ENCODE measurements around the gene RAPGEF2. TPM values are rescaled to one million over a fixed set of nuclear protein-coding genes. Genes with fewer than 3 reads are reported as not detected.

The RAPGEF2 gene
- total and polyA plus RNA-seq, 2 of the 8 experiments (the other 6 are each of a cell fraction or from before 2014, with no cell fraction given): 24.4 to 48.6 TPM

GRCh38 chr4:159163521-159163920, 60.6 kb downstream of the RAPGEF2 start:
- H3K4me2 ChIP-seq (ENCODE audit: insufficient read depth in 1 of 2, low read depth in 2 of 2, low read length in 2 of 2): no peak overlapping the region
- no peak overlapping the region for H4K91ac ChIP-seq (replicated peaks; ENCODE audit: insufficient read length, low read length)
- no peak overlapping the region for H2AFZ ChIP-seq (ENCODE audit: low read length)
- H3K9ac ChIP-seq (replicated peaks in 1 of 4; ENCODE audit: extremely low read depth in 1 of 4, low read depth in 3 of 4, low read length in 3 of 4): no peak overlapping the region
- H3K23me2 ChIP-seq (ENCODE audit: low read depth, low read length): no peaks in the 10 kb centered on the region
- H2BK120ac ChIP-seq (replicated peaks; ENCODE audit: low read depth, low read length): no peak overlapping the region
- H4K20me1 ChIP-seq (replicated peaks in 1 of 2; ENCODE audit: control insufficient read depth in 1 of 2, insufficient read depth in 2 of 2, low read length in 2 of 2): peaks cover 2 to 3% of the 10 kb centered on the region in 2 experiments
- peaks cover 0 to 94% of the 10 kb centered on the region in 2 experiments; a peak in 2 of 4 replicates for H3K79me2 ChIP-seq (ENCODE audit: control insufficient read depth in 1 of 2, insufficient read depth in 2 of 2, low read length in 2 of 2)
- no peak overlapping the region for H2BK15ac ChIP-seq (ENCODE audit: low read length)
- H3K4me3 ChIP-seq (ENCODE audit: extremely low read depth in 1 of 4, insufficient read depth in 2 of 4, low read depth in 3 of 4, low read length in 4 of 4): no peak overlapping the region
- peaks cover 0 to 2% (median 0%) of the 10 kb centered on the region in 4 experiments; a peak in 1 of 7 replicates for H3K4me1 ChIP-seq (replicated peaks in 1 of 4; ENCODE audit: control insufficient read depth in 3 of 4, insufficient read depth in 4 of 4, low read length in 3 of 4)
- H4K5ac ChIP-seq (ENCODE audit: insufficient read length, low read depth, low read length): no peak overlapping the region
- no peak overlapping the region for H2BK5ac ChIP-seq (ENCODE audit: low read depth, low read length)
- no peak overlapping the region for H3K56ac ChIP-seq (replicated peaks; ENCODE audit: insufficient read length, low read depth, low read length)
- no peaks in the 10 kb centered on the region for H3K9me3 ChIP-seq (ENCODE audit: insufficient read depth in 2 of 2, low read depth in 1 of 2, low read length in 1 of 2)
- ChIA-PET POLR2A (ENCODE audit: partially characterized antibody) (interaction anchor here (1.4 kb wide), 1 partner anchor 61 kb away, joined by 3 read pairs; the partner anchor contains the start of gene RAPGEF2), CTCF (ENCODE audit: partially characterized antibody) (interaction anchor here (0.9 to 1.2 kb wide), 2 partner anchors 12 to 28 kb away, joined by 3 read pairs; no protein-coding TSS in a partner anchor)
- FAIRE-seq: no peak
- no peak overlapping the region for H3K18ac ChIP-seq (ENCODE audit: extremely low read depth, low read length)
- H2AK5ac ChIP-seq (ENCODE audit: low read depth, low read length): no peak overlapping the region
- H2BK12ac ChIP-seq (ENCODE audit: low read depth, low read length): no peak overlapping the region
- no peaks in the 10 kb centered on the region; the same call in 1 of the 2 replicates for H3K79me1 ChIP-seq (ENCODE audit: low read depth, low read length)
- TF ChIP-seq MAFK (IDR thresholded peaks at IDR 0.05; ENCODE audit: low read depth, low read length) (peak; percentile 95), BACH1 (IDR thresholded peaks at IDR 0.05; ENCODE audit: low read length) (peak; percentile 18; the same call in 1 of the 2 replicates), POLR2A (IDR thresholded peaks at IDR 0.05; ENCODE audit: control extremely low read depth in 1 of 2, low read depth in 2 of 2, low read length in 2 of 2) (no peak)
- no peak overlapping the region for H3K4ac ChIP-seq (replicated peaks; ENCODE audit: insufficient read length, low read depth, low read length)
- no peak overlapping the region for H2BK20ac ChIP-seq (ENCODE audit: low read length)
- H3K23ac ChIP-seq (ENCODE audit: insufficient read length): no peak overlapping the region
- H4K8ac ChIP-seq (ENCODE audit: extremely low read depth, insufficient read depth, low read length): no peak overlapping the region
- H3K27ac ChIP-seq (ENCODE audit: low read depth, low read length): no peak overlapping the region
- no peak overlapping the region for H3K14ac ChIP-seq (ENCODE audit: insufficient read length)
- no peaks in the 10 kb centered on the region for H3K27me3 ChIP-seq (replicated peaks in 1 of 4; ENCODE audit: control insufficient read depth in 3 of 4, extremely low read depth in 1 of 4, insufficient read depth in 3 of 4, low read length in 3 of 4)
- H3K36me3 ChIP-seq (ENCODE audit: control insufficient read depth in 2 of 4, insufficient read depth in 4 of 4, low read length in 3 of 4): no peaks in the 10 kb centered on the region
- DNase-seq (ENCODE audit: low read depth in 1 of 2, low spot score in 2 of 2): no peak

All from H1 (cell line).